ENCODE measurements around the gene SYT5.

Gene SYT5

DNA sequence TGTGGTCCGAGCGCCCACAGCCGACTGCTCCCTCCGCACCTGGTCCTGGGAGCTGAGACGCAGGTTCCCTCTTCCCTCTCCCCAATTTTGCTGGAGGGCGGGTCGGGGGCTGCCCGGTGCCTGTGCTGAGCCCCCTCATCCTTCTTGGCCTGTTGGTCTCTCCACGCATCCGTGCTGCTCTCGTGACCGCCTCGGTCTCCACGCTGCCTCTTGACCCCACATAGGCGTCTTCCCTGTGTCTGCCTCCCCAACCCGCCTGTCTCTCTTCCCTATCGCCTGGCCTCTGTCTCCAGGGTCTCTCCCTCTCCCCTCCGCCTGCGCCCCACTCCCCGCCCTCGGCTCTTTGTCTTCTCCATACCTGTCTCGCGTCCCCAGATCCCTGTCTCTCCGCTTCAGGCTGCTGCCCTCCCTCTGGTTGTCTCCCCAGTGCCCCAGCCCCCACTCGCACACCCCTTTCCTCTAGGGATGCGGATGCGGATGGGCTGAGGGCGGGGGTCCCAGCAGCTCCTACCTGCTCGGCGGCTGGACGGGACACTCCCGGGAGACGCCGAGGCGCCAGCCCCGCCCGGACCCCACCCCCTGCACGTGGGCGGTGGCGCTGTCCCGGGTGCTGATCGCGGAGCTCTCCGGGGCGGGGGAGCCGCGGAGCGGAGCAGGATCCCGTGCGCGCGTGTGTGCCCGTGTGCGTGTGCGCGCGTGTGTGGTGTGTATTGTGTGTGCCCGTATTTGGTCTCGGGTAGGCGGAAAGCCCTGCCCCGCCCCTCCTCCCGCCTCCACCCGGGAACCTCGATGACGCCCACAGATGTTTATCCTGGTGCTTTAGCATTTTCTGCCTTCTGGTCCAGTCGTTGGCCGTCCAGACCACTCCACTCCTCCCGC lies at the start of gene SYT5:
Gene SYT5 (minus strand): TSS at position 684 of the 879 bp plus-strand sequence. CDS start 1,248 bp downstream, outside the sequence.
- no peak within 1 kb of the TSS for H3K27ac ChIP-seq
- peak; percentile 9; the same call in 1 of the 2 replicates for TF ChIP-seq CTCF (IDR thresholded peaks at IDR 0.05)
- TF ChIP-seq ZFX (IDR thresholded peaks at IDR 0.05; ENCODE audit: borderline replicate concordance), result no peak

DNA sequence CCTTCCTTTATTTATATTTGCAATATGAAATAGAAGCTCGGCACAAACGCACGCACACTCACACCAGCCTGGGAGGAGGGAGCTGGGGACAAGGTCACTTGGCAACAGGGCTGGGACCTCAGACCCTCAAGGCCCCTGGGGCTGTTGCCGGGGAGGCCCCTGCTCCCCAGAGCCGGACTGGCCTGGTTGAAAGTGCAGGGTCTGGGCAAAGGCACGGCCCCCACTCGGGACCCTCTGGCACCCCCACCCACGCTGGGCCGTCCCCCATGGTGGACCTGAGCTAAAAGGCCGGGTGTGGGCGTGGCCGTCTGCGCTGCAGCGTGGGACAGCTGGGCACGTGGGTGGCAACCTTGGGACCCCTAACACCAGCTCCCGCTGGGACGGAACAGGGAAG lies 49.7 kb upstream of the SYT5 start:
- H3K27ac ChIP-seq, result no peak overlapping the region
- TF ChIP-seq ZFX (IDR thresholded peaks at IDR 0.05; ENCODE audit: borderline replicate concordance), result no peak
- no peak for TF ChIP-seq CTCF (IDR thresholded peaks at IDR 0.05)

GRCh38 chr19:55229145-55229788 lies 49.2 kb upstream of the SYT5 start:
- TF ChIP-seq ZFX (IDR thresholded peaks at IDR 0.05; ENCODE audit: borderline replicate concordance) (no peak), CTCF (IDR thresholded peaks at IDR 0.05) (no peak)
- H3K27ac ChIP-seq, result no peak overlapping the region

DNA sequence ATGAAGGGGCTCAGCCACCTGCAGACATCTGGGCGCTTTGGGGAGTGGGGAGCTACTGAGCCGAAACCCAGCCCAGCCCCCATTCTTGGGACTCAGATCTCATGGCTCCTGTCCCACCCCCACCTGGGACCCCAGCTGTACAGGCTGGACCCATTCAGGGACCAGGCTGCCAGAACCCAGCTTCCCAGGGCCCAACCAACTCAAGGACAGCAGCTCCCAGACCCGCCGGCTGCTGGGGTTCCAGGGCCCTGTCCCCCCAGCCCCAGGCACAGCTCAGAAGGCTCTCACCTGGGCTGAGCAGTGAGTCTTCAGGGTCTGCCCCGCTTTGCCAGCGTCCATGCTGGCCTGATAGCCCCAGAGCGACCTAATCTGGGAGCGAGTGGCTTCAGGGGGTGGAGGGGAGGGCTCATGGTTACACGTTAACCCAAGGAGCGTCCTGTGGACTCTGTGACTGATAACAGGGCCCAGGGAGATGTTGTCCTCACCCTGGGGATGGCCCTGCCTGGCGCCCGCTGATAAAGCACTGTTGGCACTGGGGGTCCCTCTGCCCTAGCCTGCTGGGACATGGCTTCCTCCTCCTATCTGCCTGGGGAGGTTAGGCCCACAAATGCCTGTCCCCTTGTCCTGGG lies 48.4 kb upstream of the SYT5 start, which contains the start of gene TMEM86B:
Gene TMEM86B (minus strand): TSS at position 361 of the 629 bp plus-strand sequence. CDS start 22 bp downstream, at position 339.
- no peak within 1 kb of the TSS for H3K27ac ChIP-seq

DNA sequence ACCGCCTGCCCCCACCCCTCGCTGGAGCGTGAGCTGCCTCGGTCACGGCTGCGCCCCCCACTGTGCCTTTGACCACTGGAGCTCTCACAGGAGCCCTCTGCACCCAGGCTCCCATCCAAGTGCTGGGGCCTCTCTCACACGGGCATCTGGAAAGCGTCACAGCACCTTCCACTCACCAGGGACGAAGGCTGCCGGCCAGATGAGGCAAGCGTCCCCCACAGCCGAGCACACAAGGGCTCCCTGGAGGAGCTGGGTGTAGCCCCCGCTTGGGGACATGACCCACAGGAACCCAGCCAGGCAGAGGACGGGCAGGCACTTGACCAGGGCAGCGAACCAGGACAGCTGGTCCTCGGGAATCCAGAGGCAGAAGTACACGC lies 47.9 kb upstream of the SYT5 start:
- H3K27ac ChIP-seq, result no peak overlapping the region
- TF ChIP-seq ZFX (IDR thresholded peaks at IDR 0.05; ENCODE audit: borderline replicate concordance) (no peak), CTCF (IDR thresholded peaks at IDR 0.05) (no peak)

More for the DNA sequence above, 48.4 kb upstream of the SYT5 start, which contains the start of gene TMEM86B:
- no peak for TF ChIP-seq CTCF (IDR thresholded peaks at IDR 0.05)
- TF ChIP-seq ZFX (IDR thresholded peaks at IDR 0.05; ENCODE audit: borderline replicate concordance), result no peak

- H3K27ac ChIP-seq, result no peak overlapping the region
- TF ChIP-seq CTCF (IDR thresholded peaks at IDR 0.05) (no peak), ZFX (IDR thresholded peaks at IDR 0.05; ENCODE audit: borderline replicate concordance) (no peak)
Measured at GRCh38 chr19:55227241-55228014, 47.3 kb upstream of the SYT5 start.

Data from 22Rv1 (cell line).